BE2C (cell line): ENCODE data around the gene LYPD4.
"Not testable (repeated sequence)": the region's sequence is repeated elsewhere in the genome, so short reads cannot be mapped to it uniquely, and the experiment has no call there.

Experiments
- DNase-seq: peaks from one replicate; pipeline ENCODE4 v3.0.0-alpha.2; 2020
- H3K27me3 ChIP-seq: fragments of 250-450 bp; sonication (Bioruptor Pico); 2 replicates; pipeline ENCODE4 v1.5.1; 2020; ENCODE audit warnings: mild to moderate bottlenecking
- H3K36me3 ChIP-seq: fragments of 250-450 bp; sonication (Bioruptor Pico); 2 replicates; pipeline ENCODE4 v1.5.1; 2020; ENCODE audit warnings: mild to moderate bottlenecking
- H3K4me1 ChIP-seq: fragments of 250-450 bp; sonication (Bioruptor Pico); 2 replicates; pipeline ENCODE4 v1.5.1; 2020
- H3K4me3 ChIP-seq: 2 replicates; pipeline ENCODE4 v1.5.1; 2011; ENCODE audit warnings: low read depth, low read length
- H3K9me3 ChIP-seq: fragments of 250-450 bp; sonication (Bioruptor Pico); 2 replicates; pipeline ENCODE4 v1.5.1; 2020
- CTCF ChIP-seq: IDR thresholded peaks from 2 replicates; pipeline ENCODE4 v1.5.1; 2012; ENCODE audit warnings: mild to moderate bottlenecking, low read depth, low read length

The LYPD4 gene

DNA sequence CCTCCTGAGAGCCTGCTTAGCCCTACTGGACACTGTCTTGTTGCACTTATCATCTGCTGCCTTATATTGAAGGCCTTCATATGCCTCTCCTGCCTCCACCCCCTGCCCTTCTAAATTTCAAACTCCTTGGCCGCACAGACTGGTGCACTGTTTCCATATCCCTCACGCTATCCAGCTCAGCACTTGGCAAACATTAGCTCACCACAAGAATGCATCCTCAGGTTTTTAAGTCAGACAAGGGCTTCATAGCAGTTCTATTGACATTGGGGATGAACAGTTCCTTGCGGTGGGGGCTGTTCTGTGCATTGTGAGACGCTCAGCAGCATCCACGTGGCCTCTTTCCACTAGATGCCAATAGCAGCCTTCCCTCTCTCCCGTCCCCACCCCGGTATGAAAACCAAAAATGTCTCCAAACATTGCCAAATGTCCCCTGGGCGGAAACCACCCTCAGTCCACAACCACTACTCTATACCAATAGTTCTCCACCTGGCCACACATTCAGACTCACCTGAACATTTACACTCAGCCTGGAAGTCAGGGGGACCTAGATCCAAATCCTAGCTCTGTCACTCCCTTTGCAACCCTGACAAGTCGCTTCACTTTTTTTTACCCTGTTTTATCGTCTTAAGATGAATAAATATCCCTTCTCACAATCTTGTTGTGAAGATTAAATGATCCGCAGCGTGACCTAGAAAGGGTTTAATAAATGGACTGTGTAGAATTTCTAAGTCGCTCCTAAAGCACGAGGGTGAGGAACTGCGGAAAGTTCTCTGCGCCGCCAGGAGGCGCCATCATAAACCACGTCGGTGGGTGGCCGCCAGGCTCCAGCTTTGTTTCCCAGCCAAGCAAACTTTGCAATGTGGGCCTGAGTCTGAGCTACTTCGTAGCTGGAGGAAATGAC, 51.7 kb downstream of the LYPD4 start:
- Histone ChIP-seq H3K9me3 (no peaks in the 10 kb centered on the region), H3K4me3 (no peak overlapping the region), H3K36me3 (no peaks in the 10 kb centered on the region), H3K27me3 (peaks cover 47% of the 10 kb centered on the region), H3K4me1 (no peaks in the 10 kb centered on the region)
- peak; percentile 83 for TF ChIP-seq CTCF
- peak; percentile 68 for DNase-seq

- peaks cover 77% of the 10 kb centered on the region for H3K27me3 ChIP-seq
- not testable (repeated sequence) for H3K9me3 ChIP-seq, H3K4me3 ChIP-seq, H3K4me1 ChIP-seq, H3K36me3 ChIP-seq, DNase-seq
Measured at GRCh38 chr19:41789053-41789452, 55.4 kb downstream of the LYPD4 start.

DNA sequence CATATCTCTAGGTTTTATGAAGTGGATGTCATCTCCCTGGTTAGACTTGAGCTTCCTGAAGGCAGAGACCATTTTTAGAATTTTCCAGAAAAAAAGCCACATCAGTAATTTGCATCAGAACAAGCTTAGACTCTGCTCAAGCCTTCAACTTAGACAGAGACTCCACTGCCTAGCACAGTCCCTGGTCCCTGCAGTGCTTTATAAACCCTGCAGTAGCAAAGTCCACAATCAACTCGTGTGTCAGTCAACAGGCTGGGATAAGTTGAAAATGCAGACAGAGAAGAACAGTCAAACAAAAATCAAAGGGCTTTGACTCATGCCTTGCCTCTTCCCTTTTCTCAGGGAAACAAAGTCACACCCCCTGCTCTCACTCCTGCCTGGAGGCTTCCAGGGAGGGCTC, 56.0 kb downstream of the LYPD4 start:
- not testable (repeated sequence) for H3K36me3 ChIP-seq, H3K4me1 ChIP-seq, H3K9me3 ChIP-seq, DNase-seq, H3K4me3 ChIP-seq
- peaks cover 80% of the 10 kb centered on the region for H3K27me3 ChIP-seq
